IMR-90 (cell line): ENCODE results near the gene POLR2M. TPM values are rescaled to one million over a fixed set of nuclear protein-coding genes. Genes with fewer than 3 reads are reported as not detected.

Source experiments
- ATAC-seq: fragments of 200-7000 bp; cut with Tn5 transposase; 2 replicates; pipeline ENCODE4 v1.9.1; 2020; ENCODE audit warnings: low read depth, mild to moderate bottlenecking, moderate library complexity
- BruUV-seq: library from RNA; stranded (reverse); fragments of 400-500 nt; replicated peaks from 2 replicates; lab custom pipeline; 2021; lab: Mats Ljungman, UMichigan
- CTCF ChIA-PET: fragments of 300-600 bp; formaldehyde crosslinking; extraction: SDS; loops from one replicate; lab custom pipeline; 2021; ENCODE audit warnings: antibody characterized with exemption; lab: Yijun Ruan, JAX
- POLR2A ChIA-PET: fragments of 300-600 bp; sonication (Branson Sonifier 250); formaldehyde crosslinking; loops from one replicate; lab custom pipeline; 2022; ENCODE audit warnings: antibody characterized with exemption; ENCODE audit not compliant: unreplicated experiment; lab: Charles Lee
- DNase-seq: peaks from one replicate; pipeline ENCODE4 v3.0.0; 2013
- H2AFZ ChIP-seq: replicated peaks from 2 replicates; pipeline ENCODE3; 2013; ENCODE audit warnings: low read length, mild to moderate bottlenecking; ENCODE audit not compliant: poor library complexity
- H2AK5ac ChIP-seq: 2 replicates; pipeline ENCODE4 v1.6.1; 2013; ENCODE audit warnings: low read depth, low read length, inconsistent platforms
- H2AK9ac ChIP-seq: replicated peaks from 2 replicates; pipeline ENCODE3; 2013; ENCODE audit warnings: mild to moderate bottlenecking, low read depth, low read length, moderate library complexity; ENCODE audit not compliant: poor library complexity
- H2BK120ac ChIP-seq: 2 replicates; pipeline ENCODE4 v1.6.1; 2013; ENCODE audit warnings: low read depth, low read length, inconsistent platforms
- H2BK15ac ChIP-seq: 3 replicates; pipeline ENCODE4 v1.6.1; 2013; ENCODE audit warnings: low read depth, low read length, inconsistent platforms
- H2BK20ac ChIP-seq: 2 replicates; pipeline ENCODE4 v1.6.1; 2013; ENCODE audit warnings: low read depth, mild to moderate bottlenecking, inconsistent platforms, low read length, moderate library complexity
- H2BK5ac ChIP-seq: 2 replicates; pipeline ENCODE4 v1.6.1; 2013; ENCODE audit warnings: mild to moderate bottlenecking, low read depth, low read length, inconsistent platforms; ENCODE audit not compliant: poor library complexity, severe bottlenecking
- H3K14ac ChIP-seq: replicated peaks from 2 replicates; pipeline ENCODE4 v1.6.1; 2013; ENCODE audit warnings: low read depth, low read length, inconsistent platforms
- H3K18ac ChIP-seq: 2 replicates; pipeline ENCODE4 v1.6.1; 2013; ENCODE audit warnings: low read depth, low read length, control low read depth
- H3K23ac ChIP-seq: 2 replicates; pipeline ENCODE4 v1.6.1; 2013; ENCODE audit warnings: low read depth, low read length, inconsistent platforms
- H3K27ac ChIP-seq: 2 replicates; pipeline ENCODE4 v1.5.1; 2013; ENCODE audit warnings: mild to moderate bottlenecking, control low read depth, low read length; ENCODE audit not compliant: insufficient read depth
- H3K27me3 ChIP-seq: 2 replicates; pipeline ENCODE4 v1.6.1; 2013; ENCODE audit warnings: low read length; ENCODE audit not compliant: control insufficient read depth, insufficient read depth
- H3K36me3 ChIP-seq: 2 replicates; pipeline ENCODE4 v1.6.1; 2013; ENCODE audit warnings: low read length, mixed read lengths; ENCODE audit not compliant: control insufficient read depth, insufficient read depth
- H3K4ac ChIP-seq: 2 replicates; pipeline ENCODE4 v1.6.1; 2013; ENCODE audit warnings: low read depth, low read length, inconsistent platforms
- H3K4me1 ChIP-seq: 2 replicates; pipeline ENCODE4 v1.6.1; 2013; ENCODE audit warnings: low read length, mixed read lengths; ENCODE audit not compliant: control insufficient read depth, insufficient read depth
- H3K4me2 ChIP-seq: 2 replicates; pipeline ENCODE4 v1.6.1; 2013; ENCODE audit warnings: low read depth, mild to moderate bottlenecking, control low read depth, low read length, moderate library complexity
- H3K4me3 ChIP-seq: 2 replicates; pipeline ENCODE4 v1.5.1; 2013; ENCODE audit warnings: low read depth, mild to moderate bottlenecking, control low read depth, low read length, moderate library complexity; ENCODE audit not compliant: insufficient read depth
- H3K56ac ChIP-seq: 2 replicates; pipeline ENCODE4 v1.6.1; 2013; ENCODE audit warnings: low read length, inconsistent platforms; ENCODE audit not compliant: insufficient read depth; ENCODE audit errors: extremely low read depth
- H3K79me1 ChIP-seq, 2 experiments: 2 replicates each; pipeline ENCODE4 v1.6.1; 2013; ENCODE audit warnings: low read length in 2 of 2, inconsistent platforms in 1 of 2, low read depth in 1 of 2
- H3K9ac ChIP-seq: 2 replicates; pipeline ENCODE4 v1.6.1; 2013; ENCODE audit warnings: low read depth, low read length, control low read depth
- H3K9me1 ChIP-seq: 2 replicates; pipeline ENCODE4 v1.6.1; 2013; ENCODE audit warnings: low read length, inconsistent platforms; ENCODE audit not compliant: insufficient read depth
- H3K9me3 ChIP-seq: 2 replicates; pipeline ENCODE4 v1.6.1; 2013; ENCODE audit warnings: low read length; ENCODE audit not compliant: control insufficient read depth, insufficient read depth
- H4K20me1 ChIP-seq: 2 replicates; pipeline ENCODE4 v1.6.1; 2013; ENCODE audit warnings: low read length, inconsistent platforms; ENCODE audit not compliant: insufficient read depth
- H4K5ac ChIP-seq: 2 replicates; pipeline ENCODE4 v1.6.1; 2013; ENCODE audit warnings: mild to moderate bottlenecking, low read depth, low read length, control low read depth
- H4K8ac ChIP-seq, 2 experiments: 2 replicates each; pipeline ENCODE4 v1.6.1; 2013; ENCODE audit warnings: low read depth in 2 of 2, low read length in 2 of 2, control low read depth in 1 of 2, inconsistent platforms in 1 of 2
- H4K91ac ChIP-seq: 2 replicates; pipeline ENCODE4 v1.6.1; 2013; ENCODE audit warnings: low read depth, low read length, inconsistent platforms; ENCODE audit not compliant: insufficient read depth
- CEBPB ChIP-seq: IDR thresholded peaks from 2 replicates; pipeline ENCODE4 v1.6.1; 2012; ENCODE audit warnings: low read depth, low read length, improper control_type of control experiment
- CHD1 ChIP-seq: IDR thresholded peaks from 2 replicates; pipeline ENCODE4 v1.6.1; 2012; ENCODE audit warnings: low read depth, low read length, improper control_type of control experiment
- CTCF ChIP-seq: conservative IDR thresholded peaks from 2 replicates; pipeline ENCODE4 v1.5.1; 2012; ENCODE audit warnings: mild to moderate bottlenecking, low read depth, low read length, improper control_type of control experiment
- FOS ChIP-seq: fragments of 150-350 bp; IDR thresholded peaks from 2 replicates; pipeline ENCODE4 v1.6.1; 2016; ENCODE audit warnings: low read depth, low read length
- MAFK ChIP-seq: IDR thresholded peaks from 2 replicates; pipeline ENCODE4 v1.6.1; 2012; ENCODE audit warnings: low read depth, low read length, improper control_type of control experiment
- MAZ ChIP-seq: IDR thresholded peaks from 2 replicates; pipeline ENCODE4 v1.6.1; 2012; ENCODE audit warnings: low read depth, mild to moderate bottlenecking, low read length, improper control_type of control experiment, moderate library complexity, borderline replicate concordance
- MXI1 ChIP-seq: IDR thresholded peaks from 2 replicates; pipeline ENCODE4 v1.6.1; 2012; ENCODE audit warnings: low read depth, mild to moderate bottlenecking, low read length, moderate library complexity, borderline replicate concordance
- NFE2L2 ChIP-seq: fragments of 150-350 bp; IDR thresholded peaks from 2 replicates; pipeline ENCODE4 v1.6.1; 2016; ENCODE audit warnings: low read depth, mild to moderate bottlenecking, low read length
- RAD21 ChIP-seq: IDR thresholded peaks from 2 replicates; pipeline ENCODE4 v1.6.1; 2012; ENCODE audit warnings: low read length, improper control_type of control experiment
- RCOR1 ChIP-seq: IDR thresholded peaks from 2 replicates; pipeline ENCODE4 v1.6.1; 2012; ENCODE audit warnings: mild to moderate bottlenecking, low read length, improper control_type of control experiment; ENCODE audit not compliant: insufficient replicate concordance
- RFX5 ChIP-seq: IDR thresholded peaks from 2 replicates; pipeline ENCODE4 v1.8.0; 2012; ENCODE audit warnings: low read depth, mild to moderate bottlenecking, low read length, moderate library complexity
- WGBS, 2 experiments: methylation state at CpG; one replicate each; pipeline versions ENCODE4 v1.1.5 to v1.1.7; 2013; ENCODE audit warnings: missing lambda C conversion rate in 2 of 2; ENCODE audit not compliant: insufficient read length in 1 of 2; ENCODE audit errors: extremely low coverage in 2 of 2; 5-methylcytosine and 5-hydroxymethylcytosine counted together
- dilution Hi-C: fragments of 300-500 bp; cut with HindIII; formaldehyde crosslinking; loops from one replicate; pipeline ENCODE4 v1.14.3; 2018; ENCODE audit warnings: low sequenced_read_pairs; ENCODE audit not compliant: unreplicated experiment
- in situ Hi-C: fragments of 300-500 bp; cut with MboI; formaldehyde crosslinking; loops from 3 replicates; pipeline ENCODE4 v1.14.3; 2019; ENCODE audit warnings: low sequenced_read_pairs, inconsistent platforms, mixed read lengths
- intact Hi-C: fragments of 100-400 bp; cut with micrococcal nuclease; formaldehyde crosslinking; loops from 2 replicates; pipeline ENCODE4 v1.10.0; 2022
- polyA plus RNA-seq, 3 experiments: library from polyadenylated mRNA; depleted of rRNA; stranded (reverse); fragments of >200 nt; gene quantifications; 2 replicates each; pipeline ENCODE4 v1.2.3, GENCODE V29; 2012; ENCODE audit warnings: low replicate concordance in 1 of 3
- total RNA-seq: library from RNA; depleted of rRNA; stranded (reverse); fragments of >200 nt; gene quantifications from 2 replicates; pipeline ENCODE4 v1.2.3, GENCODE V29; 2012
- TF ChIP-seq, protein P1 (sequence below): fragments of 150-350 bp; IDR thresholded peaks from 2 replicates; pipeline ENCODE4 v1.6.1; 2017; ENCODE audit warnings: mild to moderate bottlenecking, antibody characterized with exemption, low read length, low read depth

POLR2M gene
- total and polyA plus RNA-seq, 2 of the 4 experiments (the other 2 are of a cell fraction): 60.8 to 117 TPM

GRCh38 chr15:57706405-57707209, at the start of gene POLR2M (continued):
- TF ChIP-seq, protein P1, sequence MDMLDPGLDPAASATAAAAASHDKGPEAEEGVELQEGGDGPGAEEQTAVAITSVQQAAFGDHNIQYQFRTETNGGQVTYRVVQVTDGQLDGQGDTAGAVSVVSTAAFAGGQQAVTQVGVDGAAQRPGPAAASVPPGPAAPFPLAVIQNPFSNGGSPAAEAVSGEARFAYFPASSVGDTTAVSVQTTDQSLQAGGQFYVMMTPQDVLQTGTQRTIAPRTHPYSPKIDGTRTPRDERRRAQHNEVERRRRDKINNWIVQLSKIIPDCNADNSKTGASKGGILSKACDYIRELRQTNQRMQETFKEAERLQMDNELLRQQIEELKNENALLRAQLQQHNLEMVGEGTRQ: no peak
- TF ChIP-seq CEBPB (peak; percentile 79), RAD21 (no peak), RFX5 (no peak)

DNA sequence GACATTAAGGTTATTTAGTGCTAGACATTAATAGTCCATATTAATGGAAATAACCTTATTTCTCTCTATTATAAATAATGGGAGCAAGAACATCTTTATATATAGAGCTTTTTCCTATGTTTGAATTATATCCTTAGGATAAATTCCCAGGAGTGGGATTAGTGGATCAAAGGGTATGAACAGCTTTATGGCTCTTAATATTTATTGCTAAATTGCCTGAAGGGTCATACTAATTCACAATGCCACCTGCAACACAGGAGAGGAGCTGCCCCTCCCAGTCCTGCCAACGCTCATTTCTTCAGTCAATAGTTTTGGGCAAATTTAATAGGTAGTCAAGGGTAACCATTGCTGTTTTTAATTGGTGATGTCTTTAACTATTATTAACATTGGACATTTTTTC, 48.9 kb upstream of the POLR2M start:
- Histone ChIP-seq H2BK20ac (no peak overlapping the region), H3K79me1 (no peaks in the 10 kb centered on the region), H3K4ac (no peak overlapping the region), H2AK9ac (no peak overlapping the region), H3K4me1 (no peaks in the 10 kb centered on the region), H2BK120ac (no peak overlapping the region), H2BK5ac (no peak overlapping the region), H3K9me1 (no peaks in the 10 kb centered on the region), H3K18ac (no peak overlapping the region), H3K23ac (no peak overlapping the region), H2AK5ac (no peak overlapping the region), H4K5ac (no peak overlapping the region), H4K91ac (no peak overlapping the region), H3K14ac (no peak overlapping the region), H3K4me3 (no peak overlapping the region), H4K20me1 (no peaks in the 10 kb centered on the region), H3K36me3 (no peaks in the 10 kb centered on the region), H4K8ac (no peak overlapping the region), H3K9ac (no peak overlapping the region), H3K27me3 (peaks cover 9% of the 10 kb centered on the region), H3K27ac (no peak overlapping the region), H3K56ac (no peak overlapping the region), H2BK15ac (no peak overlapping the region), H3K9me3 (no peaks in the 10 kb centered on the region), H3K4me2 (no peak overlapping the region), H2AFZ (no peak overlapping the region)
- no CpG with 5 or more reads among the region's 1 CpG for WGBS, 2 experiments
- dilution Hi-C loops (no loop called here), in situ Hi-C loops (no loop called here), intact Hi-C loops (no loop called here)
- POLR2A ChIA-PET: no interaction called here
- no peak for ATAC-seq
- BruUV-seq: no TSS peak
- CTCF ChIA-PET: no interaction called here
- DNase-seq: no peak
- no peak for TF ChIP-seq CTCF
- no peak for TF ChIP-seq NFE2L2
- no peak for TF ChIP-seq RFX5
- no peak for TF ChIP-seq RCOR1
- no peak for TF ChIP-seq FOS
- TF ChIP-seq MAZ: no peak
- TF ChIP-seq, protein P1: no peak
- no peak for TF ChIP-seq RAD21
- TF ChIP-seq CHD1: no peak
- no peak for TF ChIP-seq MXI1
- no peak for TF ChIP-seq MAFK
